Astrocyte of the cerebellum (primary cell): ENCODE results near the gene SLCO4A1.

ENCODE experiments used
- DNase-seq: peaks from one replicate; pipeline ENCODE4 v3.0.0-alpha.2; 2011; ENCODE audit warnings: low read depth
- H3K4me3 ChIP-seq: 2 replicates; pipeline ENCODE4 v1.5.1; 2011; ENCODE audit warnings: mild to moderate bottlenecking, low read depth, low read length, moderate library complexity
- CTCF ChIP-seq: IDR thresholded peaks from 2 replicates; pipeline ENCODE4 v1.5.1; 2012; ENCODE audit warnings: low read length, low read depth, moderate library complexity, mild to moderate bottlenecking; ENCODE audit errors: missing control alignments
- in situ Hi-C: cut with HindIII; loops from 2 replicates; pipeline ENCODE4 v1.10.0; 2017; ENCODE audit warnings: low sequenced_read_pairs

SLCO4A1 gene

GRCh38 chr20:62668441-62669027, 26.2 kb downstream of the SLCO4A1 start:
- peak; percentile 57 for DNase-seq
- in situ Hi-C loops: loop anchor here (5.0 to 10.0 kb wide), 2 partner anchors 39 to 116 kb away; partner anchors contain the start of gene NTSR1
- H3K4me3 ChIP-seq: no peak overlapping the region
- TF ChIP-seq CTCF: peak; percentile 87

- H3K4me3 ChIP-seq: no peak overlapping the region
- no peak for TF ChIP-seq CTCF
- no peak for DNase-seq
- in situ Hi-C loops: loop anchor here (5.0 to 10.0 kb wide), 2 partner anchors 38 to 116 kb away; partner anchors contain the start of gene NTSR1
Measured at GRCh38 chr20:62669249-62669648, 26.9 kb downstream of the SLCO4A1 start.

GRCh38 chr20:62670156-62670555, 27.9 kb downstream of the SLCO4A1 start:
- no peak for DNase-seq
- H3K4me3 ChIP-seq: no peak overlapping the region
- TF ChIP-seq CTCF: no peak
- in situ Hi-C loops: no loop called here

GRCh38 chr20:62670998-62671397, 28.7 kb downstream of the SLCO4A1 start:
- H3K4me3 ChIP-seq: no peak overlapping the region
- no peak for TF ChIP-seq CTCF
- in situ Hi-C loops: no loop called here
- no peak for DNase-seq

GRCh38 chr20:62671765-62672164, 29.5 kb downstream of the SLCO4A1 start:
- no peak for DNase-seq
- TF ChIP-seq CTCF: no peak
- in situ Hi-C loops: no loop called here
- no peak overlapping the region for H3K4me3 ChIP-seq

- no peak for DNase-seq
- TF ChIP-seq CTCF: no peak
- no peak overlapping the region for H3K4me3 ChIP-seq
- in situ Hi-C loops: no loop called here
Measured at GRCh38 chr20:62674370-62674769, 32.1 kb downstream of the SLCO4A1 start.
